Endothelial cell (in vitro differentiated cells): ENCODE measurements around the gene PLPPR5. TPM values are rescaled to one million over a fixed set of nuclear protein-coding genes. Genes with fewer than 3 reads are reported as not detected.

ENCODE experiments used
- DNase-seq: peaks from one replicate; pipeline ENCODE4 v3.0.0; 2021; ENCODE audit warnings: low spot score
- H3K27ac Mint-ChIP-seq: one replicate; pipeline ENCODE4 v1.8.0; 2021; ENCODE audit warnings: mixed read lengths, inconsistent platforms; ENCODE audit not compliant: unreplicated experiment
- H3K27me3 Mint-ChIP-seq: one replicate; pipeline ENCODE4 v1.8.0; 2021; ENCODE audit warnings: mild to moderate bottlenecking, moderate library complexity, mixed read lengths, inconsistent platforms; ENCODE audit not compliant: unreplicated experiment
- H3K36me3 Mint-ChIP-seq: one replicate; pipeline ENCODE4 v1.8.0; 2021; ENCODE audit warnings: mild to moderate bottlenecking, low read depth, mixed read lengths, inconsistent platforms; ENCODE audit not compliant: unreplicated experiment
- H3K4me1 Mint-ChIP-seq: one replicate; pipeline ENCODE4 v1.8.0; 2021; ENCODE audit warnings: mild to moderate bottlenecking, mixed read lengths, inconsistent platforms; ENCODE audit not compliant: unreplicated experiment
- H3K4me3 Mint-ChIP-seq: one replicate; pipeline ENCODE4 v1.8.0; 2021; ENCODE audit warnings: mild to moderate bottlenecking, mixed read lengths, inconsistent platforms; ENCODE audit not compliant: unreplicated experiment
- H3K9me3 Mint-ChIP-seq: one replicate; pipeline ENCODE4 v1.8.0; 2021; ENCODE audit warnings: mixed read lengths, inconsistent platforms; ENCODE audit not compliant: unreplicated experiment
- total RNA-seq: library from RNA; stranded (reverse); fragmentation: NEBNext Ultra II Directional; extraction: Animal tissue kit (Norgen Biotek cat#: 25700); gene quantifications from one replicate; pipeline ENCODE4 v1.2.1, GENCODE V29; 2021; ENCODE audit not compliant: unreplicated experiment
- TF ChIP-seq, protein P1 (sequence below): fragments of 200-600 bp; sonication (generic); IDR thresholded peaks from one replicate; pipeline ENCODE4 v1.5.0; 2021; ENCODE audit warnings: antibody characterized with exemption; ENCODE audit not compliant: unreplicated experiment

The PLPPR5 gene
- total RNA-seq, 1 donor from 2014 or later = 1.1 TPM

GRCh38 chr1:98931128-98931835 lies 73.4 kb downstream of the PLPPR5 start:
- no peaks in the 10 kb centered on the region for H3K27me3 Mint-ChIP-seq
- H3K27ac Mint-ChIP-seq = no peak overlapping the region
- H3K4me3 Mint-ChIP-seq = no peak overlapping the region
- no peak for DNase-seq
- no peaks in the 10 kb centered on the region for H3K36me3 Mint-ChIP-seq
- TF ChIP-seq, protein P1, sequence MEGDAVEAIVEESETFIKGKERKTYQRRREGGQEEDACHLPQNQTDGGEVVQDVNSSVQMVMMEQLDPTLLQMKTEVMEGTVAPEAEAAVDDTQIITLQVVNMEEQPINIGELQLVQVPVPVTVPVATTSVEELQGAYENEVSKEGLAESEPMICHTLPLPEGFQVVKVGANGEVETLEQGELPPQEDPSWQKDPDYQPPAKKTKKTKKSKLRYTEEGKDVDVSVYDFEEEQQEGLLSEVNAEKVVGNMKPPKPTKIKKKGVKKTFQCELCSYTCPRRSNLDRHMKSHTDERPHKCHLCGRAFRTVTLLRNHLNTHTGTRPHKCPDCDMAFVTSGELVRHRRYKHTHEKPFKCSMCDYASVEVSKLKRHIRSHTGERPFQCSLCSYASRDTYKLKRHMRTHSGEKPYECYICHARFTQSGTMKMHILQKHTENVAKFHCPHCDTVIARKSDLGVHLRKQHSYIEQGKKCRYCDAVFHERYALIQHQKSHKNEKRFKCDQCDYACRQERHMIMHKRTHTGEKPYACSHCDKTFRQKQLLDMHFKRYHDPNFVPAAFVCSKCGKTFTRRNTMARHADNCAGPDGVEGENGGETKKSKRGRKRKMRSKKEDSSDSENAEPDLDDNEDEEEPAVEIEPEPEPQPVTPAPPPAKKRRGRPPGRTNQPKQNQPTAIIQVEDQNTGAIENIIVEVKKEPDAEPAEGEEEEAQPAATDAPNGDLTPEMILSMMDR = no peak
- H3K9me3 Mint-ChIP-seq = no peaks in the 10 kb centered on the region
- H3K4me1 Mint-ChIP-seq = no peaks in the 10 kb centered on the region

DNA sequence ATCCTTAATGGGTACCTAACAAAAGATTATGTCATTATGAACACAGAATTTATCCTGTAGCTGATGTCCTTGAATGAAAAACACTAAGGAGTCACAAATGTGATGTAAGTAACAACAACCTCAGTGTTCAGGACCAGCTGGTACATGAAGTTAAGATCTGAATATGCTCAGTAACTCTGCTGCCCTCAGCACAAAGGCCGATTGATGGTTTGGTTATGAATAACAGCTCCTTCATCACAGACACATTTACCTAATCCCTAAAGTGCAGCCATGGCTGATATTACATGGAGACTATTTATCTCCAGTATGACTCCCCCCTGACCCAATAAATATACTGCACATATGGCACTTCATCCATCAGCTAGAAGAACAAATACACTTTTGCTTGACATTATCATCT lies 75.2 kb downstream of the PLPPR5 start:
- no peak for DNase-seq
- H3K27ac Mint-ChIP-seq = no peak overlapping the region
- no peak overlapping the region for H3K4me3 Mint-ChIP-seq
- no peaks in the 10 kb centered on the region for H3K9me3 Mint-ChIP-seq
- no peaks in the 10 kb centered on the region for H3K36me3 Mint-ChIP-seq
- H3K27me3 Mint-ChIP-seq = peaks cover 1% of the 10 kb centered on the region
- no peaks in the 10 kb centered on the region for H3K4me1 Mint-ChIP-seq
- TF ChIP-seq, protein P1 = no peak

DNA sequence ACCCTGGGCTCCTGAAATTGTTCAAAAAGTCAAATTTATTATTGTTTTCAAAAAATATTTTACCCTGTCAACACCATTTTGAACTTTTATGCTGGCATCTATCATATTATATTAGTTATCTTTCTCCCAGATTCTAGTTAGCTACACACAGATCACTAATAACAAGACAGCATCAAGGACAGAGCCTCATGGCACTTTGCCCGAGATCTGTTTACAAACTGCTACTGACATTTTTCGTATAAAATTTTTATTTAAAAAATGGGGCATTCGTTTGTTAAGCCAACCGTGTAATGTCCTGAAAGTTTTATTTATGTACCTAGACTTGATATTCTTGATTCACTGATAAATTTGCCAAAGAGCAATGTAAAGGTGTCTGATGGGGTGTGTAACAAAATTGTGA lies 78.1 kb downstream of the PLPPR5 start:
- Mint-ChIP-seq H3K36me3 (no peaks in the 10 kb centered on the region), H3K27me3 (peaks cover 1% of the 10 kb centered on the region), H3K4me3 (no peak overlapping the region), H3K9me3 (no peaks in the 10 kb centered on the region), H3K27ac (no peak overlapping the region), H3K4me1 (no peaks in the 10 kb centered on the region)
- DNase-seq = no peak
- TF ChIP-seq, protein P1 = no peak

DNA sequence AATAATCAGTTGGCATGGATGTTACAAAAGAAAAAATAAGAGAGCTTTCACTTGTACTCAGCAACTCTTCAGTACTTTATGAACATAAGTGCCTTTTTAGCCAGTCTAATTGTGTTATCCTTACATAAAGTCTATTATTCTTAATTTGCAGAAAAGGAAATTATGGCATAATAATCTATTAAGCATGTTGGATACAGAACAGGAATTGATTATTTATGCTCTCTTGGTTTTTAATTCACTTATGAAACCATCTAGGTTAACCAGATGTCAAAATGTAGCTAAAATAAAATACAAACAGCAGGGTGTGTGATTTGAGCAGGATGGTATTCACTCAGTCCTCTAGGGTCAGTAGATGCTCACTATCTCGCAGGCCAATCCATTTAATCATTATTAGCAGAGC lies 79.7 kb downstream of the PLPPR5 start:
- no peak overlapping the region for H3K27ac Mint-ChIP-seq
- H3K4me3 Mint-ChIP-seq = no peak overlapping the region
- TF ChIP-seq, protein P1 = no peak
- H3K4me1 Mint-ChIP-seq = no peaks in the 10 kb centered on the region
- H3K27me3 Mint-ChIP-seq = peaks cover 1% of the 10 kb centered on the region
- no peak for DNase-seq
- H3K9me3 Mint-ChIP-seq = no peaks in the 10 kb centered on the region
- H3K36me3 Mint-ChIP-seq = no peaks in the 10 kb centered on the region

DNA sequence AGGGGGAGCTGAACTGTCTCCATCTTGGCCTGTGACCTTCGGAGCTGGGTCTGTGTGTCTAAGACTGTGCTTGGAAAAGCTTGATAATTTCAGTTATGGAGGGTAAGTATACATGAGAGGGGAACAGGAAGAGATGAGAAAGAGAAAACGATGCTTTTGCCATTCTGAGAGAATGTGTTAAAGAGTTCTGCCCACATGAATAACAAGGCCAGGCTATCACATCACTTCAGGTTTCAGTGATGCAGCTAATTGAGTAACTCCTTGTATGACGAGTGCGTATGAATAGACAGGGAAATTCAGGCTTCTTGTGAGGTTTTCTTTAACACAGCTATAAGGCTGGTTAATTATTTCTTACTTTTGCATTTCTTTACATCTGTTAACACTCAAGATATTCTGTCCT lies 81.0 kb downstream of the PLPPR5 start:
- H3K4me3 Mint-ChIP-seq = no peak overlapping the region
- H3K36me3 Mint-ChIP-seq = no peaks in the 10 kb centered on the region
- H3K4me1 Mint-ChIP-seq = no peaks in the 10 kb centered on the region
- H3K27ac Mint-ChIP-seq = no peak overlapping the region
- DNase-seq = no peak
- H3K27me3 Mint-ChIP-seq = peaks cover 1% of the 10 kb centered on the region
- H3K9me3 Mint-ChIP-seq = no peaks in the 10 kb centered on the region
- TF ChIP-seq, protein P1 = no peak
